HG02798 (cell line): ENCODE measurements around the gene ARMC8.

Source experiments
- ATAC-seq: cut with Tn5 transposase; IDR thresholded peaks from one replicate; pipeline ENCODE4 v1.9.1; 2021; ENCODE audit warnings: mild to moderate bottlenecking; ENCODE audit not compliant: unreplicated experiment, poor library complexity

ARMC8 gene

GRCh38 chr3:138338244-138338643 is 151.1 kb downstream of the ARMC8 start:
- no peak for ATAC-seq

GRCh38 chr3:138338811-138339210 is 151.7 kb downstream of the ARMC8 start:
- no peak for ATAC-seq

- ATAC-seq, result no peak
Observed at GRCh38 chr3:138340511-138340910, 153.4 kb downstream of the ARMC8 start.

GRCh38 chr3:138344754-138345153 is 157.7 kb downstream of the ARMC8 start:
- ATAC-seq, result no peak
